H54 (cell line): ENCODE data around the gene PGRMC1.
A peak's percentile ranks its signal among the peaks of the same experiment; 100 is the strongest.
"Not testable (repeated sequence)": the region's sequence is repeated elsewhere in the genome, so short reads cannot be mapped to it uniquely, and the experiment has no call there.

Experiments
- DNase-seq: peaks from one replicate; pipeline ENCODE4 v3.0.0; 2011; ENCODE audit warnings: low spot score, mixed read lengths; ENCODE audit not compliant: insufficient read length
- FAIRE-seq: peaks from 3 replicates; lab custom pipeline; 2011; peaks lifted over from hg19 to GRCh38; lab: Jason Lieb, UNC
- POLR2A ChIP-seq: IDR thresholded peaks from 2 replicates; pipeline ENCODE4 v1.6.1; 2011; ENCODE audit warnings: low read depth, mild to moderate bottlenecking, low read length

PGRMC1 gene

DNA sequence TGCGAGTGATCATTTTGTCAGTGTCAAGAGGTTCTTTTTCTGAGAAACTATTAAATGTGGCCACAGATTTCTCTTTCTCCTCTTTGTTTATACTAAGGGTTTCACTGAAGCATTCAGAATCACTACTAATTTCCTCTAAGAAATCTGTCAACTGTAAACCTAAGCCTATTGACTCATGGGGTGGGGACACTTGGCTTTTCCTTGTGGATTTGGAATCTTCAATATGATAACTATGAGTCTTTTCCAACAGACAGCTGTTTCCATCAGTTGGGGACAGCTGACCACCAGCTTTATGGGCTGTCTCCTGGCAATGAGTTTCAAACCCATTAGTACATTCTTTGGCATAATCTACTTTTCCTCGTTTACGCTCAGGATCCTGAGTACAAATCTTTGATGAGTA lies 13.8 kb downstream of the PGRMC1 start:
- no peak for TF ChIP-seq POLR2A
- no peak for FAIRE-seq

DNA sequence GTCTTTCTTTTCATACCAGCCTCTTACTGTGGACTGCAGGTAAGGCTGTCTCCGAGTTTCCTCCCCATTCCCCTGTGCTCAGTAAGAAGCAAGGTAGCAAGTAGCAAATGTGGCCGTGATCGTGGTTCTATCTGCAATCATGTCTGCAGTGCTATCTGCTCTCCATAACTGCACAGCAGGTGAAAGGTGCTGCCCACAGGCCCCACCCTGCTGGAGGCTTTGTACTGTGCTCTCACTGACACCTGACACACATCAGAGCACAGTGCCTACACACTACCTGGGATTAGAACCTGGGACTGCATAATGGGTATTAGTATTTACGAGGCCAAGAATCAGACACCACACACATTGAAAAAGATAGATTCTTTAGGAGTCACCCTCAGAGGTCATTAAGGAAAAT lies 15.3 kb downstream of the PGRMC1 start:
- DNase-seq (no peak), FAIRE-seq (no peak)
- no peak for TF ChIP-seq POLR2A

More for the DNA sequence above, 13.8 kb downstream of the PGRMC1 start:
- no peak for DNase-seq

DNA sequence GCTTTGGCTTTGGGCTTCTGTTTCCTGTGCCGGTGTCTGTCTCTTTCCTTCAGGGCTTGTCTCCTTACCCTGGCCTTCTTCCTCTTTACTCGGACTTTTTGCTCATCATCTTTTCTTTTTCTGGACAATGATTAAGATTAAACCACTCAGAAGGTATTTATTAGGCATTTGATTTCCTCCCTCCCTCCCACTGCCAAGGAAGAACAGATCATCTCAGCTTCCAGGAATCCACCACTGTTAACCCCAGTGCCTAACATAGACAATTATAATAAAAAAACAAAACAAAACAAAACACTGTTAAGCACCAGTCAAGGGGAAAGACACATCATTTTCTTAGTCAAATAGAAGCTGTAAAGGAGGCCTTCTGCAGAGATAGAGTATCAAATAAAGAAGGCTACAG lies 16.6 kb downstream of the PGRMC1 start:
- no peak for TF ChIP-seq POLR2A
- FAIRE-seq (no peak), DNase-seq (no peak)

DNA sequence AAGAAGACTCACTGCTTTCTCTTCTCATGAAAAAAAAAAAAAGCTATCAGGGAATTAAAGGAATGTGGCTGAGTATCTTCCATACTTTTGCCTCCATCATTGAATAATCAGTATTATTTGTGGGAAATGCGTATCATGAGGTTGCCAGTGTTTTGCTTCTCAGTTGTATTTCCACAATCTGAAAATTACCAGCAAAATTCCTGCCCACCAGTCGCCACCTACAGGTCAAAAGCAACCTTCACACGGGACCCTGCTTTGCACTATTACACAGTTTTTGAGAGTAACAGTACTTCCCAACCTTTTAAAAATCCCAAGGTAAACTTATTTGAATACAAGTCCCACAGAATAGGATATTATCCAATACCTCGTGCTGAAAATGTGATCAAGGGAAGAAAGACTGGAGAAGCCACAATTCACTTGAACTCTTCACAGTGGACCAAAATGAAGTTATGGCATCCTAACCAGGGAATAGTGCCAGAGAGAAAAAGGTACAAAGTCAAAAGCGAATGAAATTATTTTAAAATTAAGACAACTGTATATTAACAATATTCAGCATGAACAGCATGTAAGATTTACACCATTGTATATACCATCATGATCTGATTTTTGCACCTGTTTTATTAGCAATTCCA lies 30.4 kb downstream of the PGRMC1 start:
- DNase-seq = peak; percentile 11
- no peak for FAIRE-seq

DNA sequence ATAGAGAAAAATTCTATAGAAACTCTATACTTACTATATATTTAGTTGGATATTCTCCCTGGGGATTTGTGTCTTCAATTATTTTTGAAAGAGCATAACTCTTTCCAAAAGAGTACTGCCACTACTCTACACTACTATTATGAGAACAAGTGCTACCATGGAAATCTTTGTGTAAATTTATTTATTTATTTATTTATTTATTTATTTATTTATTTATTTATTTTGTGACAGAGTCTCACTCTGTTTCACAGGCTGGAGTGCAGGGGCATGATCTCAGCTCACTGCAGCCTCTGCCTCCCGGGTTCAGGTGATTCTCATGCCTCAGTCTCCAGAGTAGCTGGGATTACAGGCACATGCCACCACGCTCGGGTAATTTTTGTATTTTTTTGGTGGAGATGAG lies 31.0 kb downstream of the PGRMC1 start:
- FAIRE-seq = not testable (repeated sequence)

More for the DNA sequence above, 30.4 kb downstream of the PGRMC1 start:
- TF ChIP-seq POLR2A = no peak

DNA sequence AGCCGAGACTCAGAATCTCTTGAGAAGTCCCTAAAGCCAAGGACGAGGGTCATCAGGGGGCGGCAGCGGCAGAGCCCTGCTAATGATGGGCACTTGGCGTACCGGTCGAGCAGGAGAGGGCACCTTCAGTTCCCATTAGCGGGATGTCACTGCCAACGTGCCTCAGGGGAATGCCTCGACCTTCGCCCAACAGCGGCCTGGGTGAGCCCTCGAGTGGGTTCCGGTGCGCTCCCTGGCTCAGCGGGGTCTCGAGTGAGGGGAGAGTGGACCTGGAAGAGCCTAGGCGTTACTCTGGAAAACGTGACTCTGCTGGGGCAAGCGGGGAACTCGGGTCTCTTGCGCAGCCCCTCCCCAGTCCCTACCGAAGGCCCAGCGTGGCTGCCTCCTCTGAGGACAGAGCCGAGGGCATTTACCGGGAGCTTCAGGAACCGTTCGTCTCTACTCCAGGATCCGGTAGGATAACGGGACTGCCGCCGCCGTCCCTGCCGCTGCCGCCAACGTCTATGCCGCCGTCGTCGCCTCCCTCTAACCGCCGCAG lies 36.9 kb downstream of the PGRMC1 start:
- FAIRE-seq (no peak), DNase-seq (no peak)
- TF ChIP-seq POLR2A = no peak

More for the DNA sequence above, 31.0 kb downstream of the PGRMC1 start:
- DNase-seq = not testable (repeated sequence)

DNA sequence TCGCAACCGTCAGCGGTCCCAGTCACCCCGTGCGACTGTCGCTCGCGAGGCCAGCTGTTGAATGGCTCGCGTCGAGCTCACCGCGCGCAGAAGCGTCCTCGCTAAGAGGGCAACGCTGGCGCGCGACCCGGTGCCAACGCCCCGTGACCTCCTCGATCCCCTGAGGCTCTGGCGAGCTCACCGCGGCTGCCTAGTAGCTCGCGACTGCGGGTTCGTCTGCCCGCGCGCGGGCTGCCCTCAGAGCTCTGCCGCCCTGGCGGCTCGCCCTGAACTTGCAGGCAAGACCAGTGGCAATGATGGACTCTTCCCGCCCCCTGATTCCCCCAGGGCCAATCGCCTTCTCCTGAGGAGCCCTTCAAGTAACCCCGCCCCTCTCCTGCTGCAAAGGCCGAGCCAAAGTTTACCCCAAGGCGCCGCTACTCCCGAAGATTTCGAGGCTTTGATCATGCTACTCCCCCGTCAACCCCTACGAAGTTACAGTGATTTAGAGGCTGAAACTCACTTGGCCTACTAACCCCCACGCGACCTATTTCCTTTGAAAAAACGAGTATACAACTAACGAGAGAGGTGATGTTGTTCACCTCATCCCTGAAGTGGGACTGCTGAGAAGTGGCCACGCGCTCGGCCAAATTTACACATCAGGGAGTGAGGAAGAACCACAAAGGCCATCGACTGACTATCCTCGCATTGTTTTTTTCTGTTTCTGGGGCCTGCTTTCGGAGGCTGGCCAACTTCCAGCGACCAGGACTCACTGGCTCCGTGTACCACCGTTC lies 37.5 kb downstream of the PGRMC1 start:
- DNase-seq (no peak), FAIRE-seq (no peak)
- no peak for TF ChIP-seq POLR2A

DNA sequence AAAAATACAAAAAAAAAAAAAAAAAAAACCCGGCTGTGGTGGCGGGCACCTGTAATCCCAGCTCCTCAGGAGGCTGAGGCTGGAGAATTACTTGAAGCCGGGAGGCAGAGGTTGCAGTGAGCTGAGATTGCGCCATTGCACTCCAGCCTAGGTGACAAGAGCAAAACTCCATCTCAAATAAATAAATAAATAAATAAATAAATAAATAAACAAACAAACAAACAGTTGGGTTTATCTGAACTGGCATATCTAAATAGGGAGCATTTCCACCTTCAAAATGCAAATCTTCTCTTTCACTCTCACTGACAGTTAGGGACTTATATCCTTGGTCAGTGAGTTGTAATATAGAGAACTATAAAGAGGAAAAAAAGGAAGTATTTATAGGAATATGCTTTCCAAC lies 46.3 kb downstream of the PGRMC1 start:
- not testable (repeated sequence) for FAIRE-seq, DNase-seq

DNA sequence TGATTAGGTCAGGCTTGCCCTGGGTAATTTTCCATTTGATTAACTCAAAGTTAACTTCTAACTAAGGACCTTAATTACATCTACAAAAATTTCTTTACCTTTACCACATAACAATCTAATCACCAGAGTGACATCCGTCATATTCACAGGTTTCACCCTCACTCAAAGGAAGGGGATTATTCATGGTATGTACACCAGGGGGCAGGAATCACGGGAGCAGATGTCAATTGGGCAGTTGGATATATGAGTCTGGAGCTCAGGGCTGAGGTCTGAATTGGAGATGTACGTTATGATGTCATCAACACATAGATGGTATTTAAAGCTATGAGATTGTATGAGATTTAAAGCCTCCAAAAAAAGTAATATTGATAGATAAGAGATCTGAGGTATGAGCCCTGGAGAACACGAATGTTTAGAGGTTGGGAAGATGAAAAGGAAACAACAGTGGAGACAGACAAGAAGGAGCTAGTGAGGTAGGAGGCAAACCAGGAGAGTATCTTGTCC lies 52.9 kb downstream of the PGRMC1 start:
- FAIRE-seq (no peak), DNase-seq (no peak)
- TF ChIP-seq POLR2A = no peak

DNA sequence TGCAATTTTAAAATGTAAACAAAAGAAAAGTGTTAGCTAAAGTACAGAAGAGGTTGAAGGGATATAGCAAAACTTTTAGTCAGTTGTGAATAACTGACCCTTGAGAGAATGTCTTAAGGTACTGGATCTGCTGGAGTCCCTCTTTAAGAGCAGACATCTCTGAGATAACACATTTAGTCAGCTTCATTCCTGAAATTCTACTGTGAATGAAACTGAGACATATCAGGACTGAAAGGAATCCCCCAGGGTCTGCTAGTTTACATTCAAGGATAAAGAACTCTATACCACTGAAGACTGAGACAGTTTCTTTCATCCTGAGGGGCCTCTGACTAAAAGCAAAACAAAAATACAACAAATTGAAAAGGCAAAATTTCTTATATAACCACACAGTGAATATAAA lies 54.4 kb downstream of the PGRMC1 start:
- FAIRE-seq (no peak), DNase-seq (no peak)
- no peak for TF ChIP-seq POLR2A

DNA sequence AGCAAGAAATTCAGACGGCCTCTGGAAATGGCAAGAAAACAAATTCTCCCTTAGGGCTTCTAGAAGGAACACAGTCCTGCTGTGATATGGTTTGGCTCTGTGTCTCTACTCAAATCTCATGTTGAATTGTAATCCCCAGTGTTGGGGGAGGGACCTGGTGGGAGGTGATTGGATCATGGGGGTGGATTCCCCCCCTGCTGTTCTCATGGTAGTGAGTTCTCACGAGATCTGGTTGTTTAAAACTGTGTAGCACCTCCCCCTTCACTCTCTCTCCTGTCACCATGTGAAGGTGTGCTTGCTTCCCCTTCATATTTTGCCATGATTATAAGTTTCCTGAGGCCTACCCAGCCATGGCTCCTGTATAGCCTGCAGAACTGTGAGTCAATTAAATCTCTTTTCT lies 55.2 kb downstream of the PGRMC1 start:
- not testable (repeated sequence) for FAIRE-seq, DNase-seq

DNA sequence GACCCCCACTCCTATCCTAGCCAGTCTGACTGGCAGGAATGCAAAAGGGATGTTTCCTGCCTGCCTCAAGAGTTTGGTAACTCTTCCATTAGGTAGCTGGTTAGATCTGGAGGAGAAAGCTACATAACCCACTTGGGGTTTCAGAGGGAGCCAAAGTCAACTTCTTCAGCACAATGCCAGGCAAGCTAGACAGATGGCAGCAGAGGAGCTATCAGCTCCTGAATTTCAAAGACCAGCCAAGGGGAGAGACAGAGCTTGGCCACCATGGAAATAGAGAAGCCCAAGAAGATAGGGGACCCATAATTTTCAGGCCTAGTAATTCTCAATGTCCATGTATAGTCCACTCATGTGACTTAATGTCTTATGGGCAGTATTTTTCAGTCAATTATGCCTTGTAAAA lies 56.4 kb downstream of the PGRMC1 start:
- no peak for DNase-seq
- no peak for FAIRE-seq
- no peak for TF ChIP-seq POLR2A
